ENCODE data around the gene BTBD9.

The BTBD9 gene

DNA sequence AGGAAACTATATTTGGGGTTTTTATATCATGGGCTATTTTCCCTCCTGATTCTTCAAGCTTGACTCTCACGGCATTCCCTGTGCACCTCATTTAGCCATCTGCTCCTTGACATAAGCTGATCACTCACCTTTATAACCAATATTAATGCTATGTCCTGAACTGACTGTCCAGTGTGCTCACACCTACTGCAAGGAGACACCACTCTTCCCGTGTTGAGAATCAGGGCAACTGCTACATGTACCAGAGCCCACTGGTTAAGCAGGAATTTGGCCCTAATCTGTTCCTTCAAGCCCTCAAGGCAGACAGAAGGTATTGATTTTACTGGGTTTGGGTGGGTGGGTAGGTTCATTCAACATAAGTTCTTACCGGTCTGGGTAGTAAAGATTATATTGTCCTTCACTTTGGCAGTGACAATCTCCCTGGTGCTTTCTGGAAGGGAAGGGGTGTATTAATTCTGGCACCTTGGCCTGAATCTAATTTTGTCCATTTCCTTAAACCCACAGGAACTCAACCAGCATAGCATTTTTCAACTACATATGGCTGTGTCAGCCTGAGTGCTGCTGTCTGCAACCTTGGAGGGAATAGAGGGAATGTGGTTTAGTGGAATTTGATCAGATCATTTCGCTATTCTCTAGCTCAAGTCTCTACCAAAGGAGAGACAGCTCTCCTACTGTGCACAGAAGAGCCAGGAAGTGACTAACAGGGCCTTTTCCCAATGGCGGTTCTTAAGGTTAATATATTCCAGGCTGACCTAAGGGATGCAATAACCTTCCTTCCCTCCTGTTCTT, 293.2 kb downstream of the BTBD9 start:
- intact Hi-C loops (cut with DNase I) = no loop called here
- no peak for DNase-seq

- no peak for DNase-seq
- intact Hi-C loops (cut with DNase I) = no loop called here
Measured at GRCh38 chr6:38345586-38345985, 294.1 kb downstream of the BTBD9 start.

GRCh38 chr6:38341496-38341895, 298.2 kb downstream of the BTBD9 start:
- intact Hi-C loops (cut with DNase I) = no loop called here
- DNase-seq = no peak

- no peak for DNase-seq
- intact Hi-C loops (cut with DNase I) = no loop called here
Measured at GRCh38 chr6:38339914-38340313, 299.8 kb downstream of the BTBD9 start.

- no peak for DNase-seq
- intact Hi-C loops (cut with DNase I) = no loop called here
Measured at GRCh38 chr6:38337819-38338465, 301.8 kb downstream of the BTBD9 start.

- DNase-seq = no peak
- intact Hi-C loops (cut with DNase I) = no loop called here
Measured at GRCh38 chr6:38336922-38337321, 302.8 kb downstream of the BTBD9 start.

GRCh38 chr6:38326837-38327236, 312.9 kb downstream of the BTBD9 start:
- intact Hi-C loops (cut with DNase I) = no loop called here
- no peak for DNase-seq

GRCh38 chr6:38323216-38323615, 316.5 kb downstream of the BTBD9 start:
- no peak for DNase-seq
- intact Hi-C loops (cut with DNase I) = no loop called here

DNA sequence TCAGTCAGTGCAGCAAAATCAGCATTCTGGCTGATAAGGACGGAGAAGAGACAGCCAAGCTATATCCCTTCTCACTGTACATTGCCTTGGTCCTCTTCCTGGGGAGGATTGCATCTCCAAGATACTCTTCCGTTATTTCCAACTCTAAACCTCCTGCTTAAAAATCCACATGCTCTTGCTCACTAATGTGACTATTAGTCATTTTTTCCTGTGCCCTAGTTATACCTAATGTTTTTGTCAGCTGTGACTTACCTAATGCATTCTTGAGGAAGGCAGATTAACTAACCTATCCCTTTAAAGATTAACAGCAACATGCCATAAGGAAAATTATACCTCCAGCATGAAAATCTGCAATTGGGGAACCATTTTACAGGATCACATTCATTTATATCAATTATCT, 317.6 kb downstream of the BTBD9 start:
- peak in 1 of 42 donors; percentile 17 for DNase-seq
- intact Hi-C loops (cut with DNase I) = no loop called here

DNA sequence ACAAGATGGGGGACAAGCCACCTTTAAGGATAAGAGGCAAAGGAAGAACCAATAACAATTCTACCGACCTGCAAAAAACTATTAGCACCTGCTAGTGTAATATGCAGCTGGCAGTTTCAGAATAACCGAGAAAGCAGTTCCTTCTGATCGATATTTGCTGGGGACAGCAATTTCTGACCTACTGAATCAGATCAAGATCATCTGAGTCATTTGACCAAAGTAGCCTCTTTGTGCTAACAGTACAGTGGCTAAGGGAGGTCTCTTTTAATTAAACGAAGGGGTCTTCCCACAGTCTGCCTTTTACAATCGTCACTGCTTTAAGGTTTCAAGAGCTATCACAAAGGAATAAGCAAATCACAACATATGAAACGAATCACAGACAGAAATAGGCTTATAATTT, 318.9 kb downstream of the BTBD9 start:
- no peak for DNase-seq
- intact Hi-C loops (cut with DNase I) = no loop called here

- intact Hi-C loops (cut with DNase I) = no loop called here
- no peak for DNase-seq
Measured at GRCh38 chr6:38320358-38320757, 319.4 kb downstream of the BTBD9 start.

- DNase-seq = no peak
- intact Hi-C loops (cut with DNase I) = no loop called here
Measured at GRCh38 chr6:38319256-38320212, 320.2 kb downstream of the BTBD9 start.

DNA sequence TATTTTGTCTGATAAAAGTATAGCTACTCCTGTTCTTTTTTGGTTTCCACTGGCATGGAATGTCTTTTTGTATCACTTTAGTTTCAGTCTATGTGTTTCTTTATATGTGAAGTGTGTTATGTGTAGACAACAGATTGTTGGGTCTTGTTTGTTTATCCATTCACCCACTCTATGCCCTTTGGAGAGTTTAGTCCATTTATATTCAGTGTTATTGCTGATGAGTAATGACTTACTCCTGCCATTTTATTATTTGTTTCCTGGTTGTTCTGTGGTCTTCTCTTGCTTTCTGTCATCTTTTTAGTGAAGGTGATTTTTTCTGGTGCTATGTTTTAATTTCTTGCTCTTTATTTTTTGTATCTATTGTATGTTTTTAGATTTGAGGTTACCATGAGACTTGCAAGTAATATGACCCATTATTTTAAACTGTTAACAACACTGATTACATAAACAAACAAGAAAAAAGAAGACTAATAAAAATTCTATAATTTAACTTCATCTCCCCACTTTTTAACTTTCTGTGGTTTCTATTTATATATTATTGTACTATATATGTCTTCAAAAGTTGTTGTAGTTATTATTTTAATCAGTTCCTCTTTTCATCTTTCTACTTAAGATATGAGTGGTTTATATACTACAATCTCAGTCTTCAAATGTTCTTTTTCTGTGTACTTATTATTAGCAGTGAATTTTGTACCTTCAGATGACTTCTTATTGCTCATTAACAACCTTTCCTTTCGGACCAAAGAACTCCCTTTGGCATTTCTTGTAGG, 323.4 kb downstream of the BTBD9 start:
- intact Hi-C loops (cut with DNase I) = no loop called here
- DNase-seq = no peak

DNA sequence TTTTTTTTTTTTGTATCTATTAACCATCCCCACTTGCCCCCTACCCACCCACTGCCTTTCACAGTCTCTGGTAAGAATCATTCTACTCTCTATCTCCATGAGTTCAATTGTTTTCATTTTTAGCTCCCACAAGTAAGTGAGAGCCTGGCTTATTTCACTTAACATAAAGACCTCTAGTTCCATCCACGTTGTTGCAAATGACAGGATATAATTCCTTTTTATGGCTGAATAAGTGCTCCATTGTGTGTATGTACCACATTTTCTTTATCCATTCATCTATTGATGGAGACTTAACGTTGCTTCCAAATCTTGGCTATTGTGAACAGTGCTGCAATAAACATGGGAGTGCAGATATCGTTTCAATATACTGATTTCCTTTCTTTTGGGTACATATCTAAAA, 328.5 kb downstream of the BTBD9 start:
- DNase-seq = no peak
- intact Hi-C loops (cut with DNase I) = no loop called here

GRCh38 chr6:38310061-38310460, 329.7 kb downstream of the BTBD9 start:
- intact Hi-C loops (cut with DNase I) = no loop called here
- peak in 23 of 42 donors; percentile 5 to 68 (median 39) for DNase-seq

GRCh38 chr6:38307740-38308139, 332.0 kb downstream of the BTBD9 start:
- DNase-seq = no peak
- intact Hi-C loops (cut with DNase I) = no loop called here

- intact Hi-C loops (cut with DNase I) = no loop called here
- DNase-seq = no peak
Measured at GRCh38 chr6:38306931-38307330, 332.8 kb downstream of the BTBD9 start.

DNA sequence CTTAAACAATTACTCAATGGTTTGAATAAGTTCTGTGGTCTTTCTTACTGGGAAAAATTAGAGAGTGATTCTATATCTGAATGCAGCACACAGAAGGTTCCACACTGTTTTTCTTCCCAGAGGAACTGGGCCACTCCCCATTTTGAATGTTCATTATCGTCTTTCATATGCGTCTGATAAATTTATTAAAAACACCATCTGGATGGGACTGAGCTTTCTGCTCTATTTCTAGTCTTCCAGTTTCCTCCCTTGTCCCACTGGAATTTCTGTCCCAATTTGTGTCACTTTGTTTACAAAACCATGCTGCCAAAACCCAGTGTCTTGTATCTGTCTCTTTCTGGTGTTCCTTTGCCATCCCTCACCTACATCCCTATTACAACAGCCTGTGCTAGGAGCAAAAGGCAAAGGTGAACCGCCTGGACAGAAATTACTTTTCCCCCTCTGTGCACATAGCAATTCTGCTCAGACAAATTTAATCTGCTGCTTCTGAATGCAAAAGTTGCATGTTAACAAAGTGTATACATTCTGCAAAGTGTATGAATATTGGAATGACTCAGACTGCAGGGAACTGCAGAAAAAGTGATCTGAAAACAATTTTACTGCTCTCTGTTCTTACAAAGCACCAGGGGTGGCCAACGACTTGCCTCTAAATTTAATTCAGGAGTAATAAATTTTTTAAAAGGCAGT, 333.6 kb downstream of the BTBD9 start:
- no peak for DNase-seq
- intact Hi-C loops (cut with DNase I) = no loop called here

DNA sequence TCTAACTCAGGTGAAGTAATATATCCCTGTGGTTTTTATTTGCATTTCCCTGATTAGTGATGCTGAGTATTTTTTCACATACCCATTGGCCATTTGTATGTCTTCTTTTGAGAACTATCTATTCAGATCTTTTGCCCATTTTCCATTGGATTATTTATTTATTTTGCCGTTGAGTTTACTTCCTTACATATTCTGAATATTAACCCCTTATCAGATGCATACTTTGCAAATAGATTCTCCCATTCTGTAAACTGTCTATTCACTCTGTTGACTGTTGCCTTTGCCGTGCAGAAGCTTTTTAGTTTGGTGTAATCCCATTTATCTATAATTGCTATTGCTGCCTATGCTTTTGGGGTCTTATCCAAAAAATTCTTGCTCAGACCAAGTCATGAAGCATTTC, 336.9 kb downstream of the BTBD9 start:
- intact Hi-C loops (cut with DNase I) = no loop called here

More for the DNA sequence above, 336.9 kb downstream of the BTBD9 start:
- no peak for DNase-seq
